HG03521 (cell line): Measurements from ENCODE around the gene RASSF1.

ENCODE experiments used
- ATAC-seq: cut with Tn5 transposase; IDR thresholded peaks from one replicate; pipeline ENCODE4 v1.9.1; 2021; ENCODE audit warnings: mild to moderate bottlenecking, moderate library complexity; ENCODE audit not compliant: unreplicated experiment

The RASSF1 gene

GRCh38 chr3:50345586-50346234, 5.1 kb upstream of the RASSF1 start, which contains the start of gene ZMYND10:
TSS of gene ZMYND10 (minus strand) at chr3:50345732. CDS start at chr3:50345579, 153 bp downstream.
- ATAC-seq: no peak

GRCh38 chr3:50345008-50345407, 4.4 kb upstream of the RASSF1 start:
- no peak for ATAC-seq

GRCh38 chr3:50342813-50343633, 2.4 kb upstream of the RASSF1 start:
- ATAC-seq: no peak

- ATAC-seq: no peak
Measured at GRCh38 chr3:50341996-50342650, 1.5 kb upstream of the RASSF1 start.

- ATAC-seq: no peak
Measured at GRCh38 chr3:50341537-50341936, 901 bp upstream of the RASSF1 start.

GRCh38 chr3:50340147-50340447, 539 bp downstream of the RASSF1 start:
- no peak for ATAC-seq

GRCh38 chr3:50339485-50340146, 1.0 kb downstream of the RASSF1 start:
- no peak for ATAC-seq

- ATAC-seq: no peak
Measured at GRCh38 chr3:50338965-50339364, 1.7 kb downstream of the RASSF1 start.

GRCh38 chr3:50337175-50337861, 3.3 kb downstream of the RASSF1 start:
- peak; percentile 71 for ATAC-seq

- peak; percentile 29 for ATAC-seq
Measured at GRCh38 chr3:50336452-50337174, 4.0 kb downstream of the RASSF1 start.

- ATAC-seq: no peak
Measured at GRCh38 chr3:50334339-50335075, 6.1 kb downstream of the RASSF1 start.

GRCh38 chr3:50333744-50334328, 6.8 kb downstream of the RASSF1 start:
- no peak for ATAC-seq

GRCh38 chr3:50331364-50331907, 9.2 kb downstream of the RASSF1 start:
- no peak for ATAC-seq

- no peak for ATAC-seq
Measured at GRCh38 chr3:50330330-50330729, 10.3 kb downstream of the RASSF1 start.

GRCh38 chr3:50327943-50328691, 12.5 kb downstream of the RASSF1 start, which contains the start of gene TUSC2:
TSS of gene TUSC2 (minus strand) at chr3:50328223. CDS start at chr3:50328099, 124 bp downstream.
- ATAC-seq: peak; percentile 78

GRCh38 chr3:50327129-50327528, 13.5 kb downstream of the RASSF1 start:
- ATAC-seq: no peak

GRCh38 chr3:50326182-50326541, 14.5 kb downstream of the RASSF1 start:
- ATAC-seq: no peak
